A549 (cell line): ENCODE results near the gene CC2D2A. TPM values are rescaled to one million over a fixed set of nuclear protein-coding genes. Genes with fewer than 3 reads are reported as not detected.

Source experiments
- ATAC-seq, 2 experiments: fragments of 200-7000 bp in 1 of 2; fragments of >200 bp in 1 of 2; cut with Nextera tagmentation in 1 of 2; cut with Tn5 transposase in 1 of 2; 3 replicates each; pipeline versions ENCODE4 v1.8.0 to v1.9.1; 2018 to 2020; ENCODE audit warnings: mild to moderate bottlenecking in 1 of 2, moderate library complexity in 1 of 2
- CTCF ChIA-PET: fragments of 300-600 bp; sonication (Branson Sonifier 250); formaldehyde crosslinking; extraction: SDS; loops from one replicate; lab custom pipeline; 2021; ENCODE audit warnings: antibody characterized with exemption, inconsistent platforms; lab: Yijun Ruan, JAX
- POLR2A ChIA-PET: fragments of 350-600 bp; formaldehyde crosslinking; extraction: SDS; loops from one replicate; lab custom pipeline; 2021; ENCODE audit warnings: antibody characterized with exemption, inconsistent platforms; lab: Yijun Ruan, JAX
- DNase-seq, 2 experiments: peaks; one replicate each; pipeline versions ENCODE4 v3.0.0 to v3.0.0-alpha.2; 2011 to 2016; ENCODE audit warnings: low read depth in 1 of 2, low spot score in 1 of 2
- FAIRE-seq: peaks from 2 replicates; lab custom pipeline; 2011; peaks lifted over from hg19 to GRCh38; lab: Jason Lieb, UNC
- H3K27ac ChIP-seq, 2 experiments: fragments of >200 bp; sonication (Bioruptor Twin); formaldehyde crosslinking; 3 replicates each; pipeline ENCODE4 v1.5.1; 2016 to 2017
- H3K4me1 ChIP-seq: fragments of >200 bp; sonication (Bioruptor Twin); formaldehyde crosslinking; 3 replicates; pipeline ENCODE4 v1.6.1; 2016
- H3K4me2 ChIP-seq: fragments of >200 bp; sonication (Bioruptor Twin); formaldehyde crosslinking; 3 replicates; pipeline ENCODE4 v1.6.1; 2016
- H3K4me3 ChIP-seq: fragments of >200 bp; sonication (Bioruptor Twin); formaldehyde crosslinking; 3 replicates; pipeline ENCODE4 v1.5.1; 2016
- H3K9me3 ChIP-seq: fragments of >200 bp; sonication (Bioruptor Twin); formaldehyde crosslinking; 3 replicates; pipeline ENCODE4 v1.6.1; 2016
- BHLHE40 ChIP-seq: IDR thresholded peaks from 2 replicates; pipeline ENCODE4 v1.6.1; 2012; ENCODE audit warnings: low read depth, low read length, inconsistent platforms
- CBX2 ChIP-seq: fragments of 200-600 bp; sonication (generic); IDR thresholded peaks from 2 replicates; pipeline ENCODE4 v1.6.1; 2016; ENCODE audit warnings: low read depth, mild to moderate bottlenecking, borderline replicate concordance
- EP300 ChIP-seq, 2 experiments: fragments of >200 bp; sonication (Bioruptor Twin); formaldehyde crosslinking; IDR thresholded peaks; 2 replicates in 1 of 2; 3 replicates in 1 of 2; pipeline ENCODE4 v1.6.1; 2016 to 2017
- ESRRA ChIP-seq: fragments of 150-350 bp; IDR thresholded peaks from 2 replicates; pipeline ENCODE4 v1.6.1; 2014; ENCODE audit warnings: mild to moderate bottlenecking, low read length, borderline replicate concordance
- FOXS1 ChIP-seq: fragments of 250-450 bp; sonication (Bioruptor Pico); IDR thresholded peaks from 2 replicates; pipeline ENCODE4 v1.5.0; 2020; ENCODE audit warnings: mild to moderate bottlenecking, moderate library complexity
- GATA3 ChIP-seq: IDR thresholded peaks from 2 replicates; pipeline ENCODE4 v1.6.1; 2012; ENCODE audit warnings: borderline replicate concordance
- HEYL ChIP-seq: fragments of 250-450 bp; sonication (Bioruptor Pico); IDR thresholded peaks from 2 replicates; pipeline ENCODE4 v1.8.0; 2021; ENCODE audit warnings: mild to moderate bottlenecking, moderate library complexity
- HOXA7 ChIP-seq: fragments of 250-450 bp; sonication (Bioruptor Pico); IDR thresholded peaks from 2 replicates; pipeline ENCODE4 v1.5.0; 2020; ENCODE audit warnings: mild to moderate bottlenecking, moderate library complexity
- HOXB5 ChIP-seq: fragments of 250-450 bp; sonication (Bioruptor Pico); IDR thresholded peaks from 2 replicates; pipeline ENCODE4 v1.5.0; 2020; ENCODE audit warnings: mild to moderate bottlenecking, moderate library complexity
- MAZ ChIP-seq: fragments of 150-350 bp; IDR thresholded peaks from 2 replicates; pipeline ENCODE4 v1.6.1; 2014; ENCODE audit warnings: antibody characterized with exemption, low read depth, low read length, borderline replicate concordance
- NFE2L2 ChIP-seq: fragments of 150-350 bp; conservative IDR thresholded peaks from 2 replicates; pipeline ENCODE4 v1.6.1; 2014; ENCODE audit warnings: low read length
- NPAS2 ChIP-seq: fragments of 250-450 bp; sonication (Bioruptor Pico); IDR thresholded peaks from 2 replicates; pipeline ENCODE4 v1.8.0; 2022; ENCODE audit warnings: mild to moderate bottlenecking, moderate library complexity, borderline replicate concordance
- PHF8 ChIP-seq: fragments of 200-600 bp; sonication (generic); IDR thresholded peaks from 2 replicates; pipeline ENCODE4 v1.6.1; 2016; ENCODE audit warnings: low read depth, mild to moderate bottlenecking, antibody characterized with exemption, moderate library complexity, borderline replicate concordance
- POLR2AphosphoS2 ChIP-seq: conservative IDR thresholded peaks from 2 replicates; pipeline ENCODE4 v1.6.1; 2012; ENCODE audit warnings: low read length, improper control_type of control experiment, inconsistent platforms
- RCOR1 ChIP-seq: fragments of 150-350 bp; IDR thresholded peaks from 2 replicates; pipeline ENCODE4 v1.6.1; 2014; ENCODE audit warnings: antibody characterized with exemption, low read length, low read depth
- RFX5 ChIP-seq: fragments of 450-650 bp; IDR thresholded peaks from 2 replicates; pipeline ENCODE4 v1.7.1; 2014; ENCODE audit warnings: antibody characterized with exemption, mild to moderate bottlenecking, moderate library complexity
- TP53 ChIP-seq: fragments of 250-450 bp; sonication (Bioruptor Pico); IDR thresholded peaks from 2 replicates; pipeline ENCODE4 v1.5.0; 2021; ENCODE audit warnings: mild to moderate bottlenecking, moderate library complexity
- ZC3H11A ChIP-seq: fragments of 450-650 bp; IDR thresholded peaks from 2 replicates; pipeline ENCODE4 v1.6.1; 2014; ENCODE audit warnings: antibody characterized with exemption, mild to moderate bottlenecking
- WGBS: methylation state at CpG from one replicate; pipeline ENCODE4 v1.1.6; 2017; ENCODE audit errors: missing lambda C conversion rate; 5-methylcytosine and 5-hydroxymethylcytosine counted together
- polyA plus RNA-seq, 4 experiments: library from polyadenylated mRNA; depleted of rRNA in 3 of 4; stranded (reverse); fragments of >200 nt; fragmentation: RNase III in 1 of 4; extraction: RNeasy Plus Mini Kit Qiagen cat#74134 plus additional on column Dnase treatment in 1 of 4; gene quantifications; 2 replicates in 3 of 4; 3 replicates in 1 of 4; pipeline ENCODE4 v1.2.3, GENCODE V29; 2011 to 2017
- TF ChIP-seq, protein P1 (sequence below): fragments of >200 bp; sonication (Bioruptor Twin); formaldehyde crosslinking; IDR thresholded peaks from 2 replicates; pipeline ENCODE4 v1.6.1; 2016
- TF ChIP-seq, protein P2 (sequence below): fragments of 250-450 bp; sonication (Bioruptor Pico); IDR thresholded peaks from 2 replicates; pipeline ENCODE4 v1.5.0; 2021; ENCODE audit warnings: mild to moderate bottlenecking, moderate library complexity, borderline replicate concordance
- TF ChIP-seq, protein P3 (sequence below): IDR thresholded peaks from 2 replicates; pipeline ENCODE4 v1.6.1; 2012; ENCODE audit warnings: low read depth, borderline replicate concordance
- TF ChIP-seq, protein P4 (sequence below): fragments of 450-650 bp; IDR thresholded peaks from 2 replicates; pipeline ENCODE4 v1.6.1; 2014; ENCODE audit warnings: antibody characterized with exemption
- TF ChIP-seq, protein P5 (sequence below): fragments of 150-350 bp; IDR thresholded peaks from 2 replicates; pipeline ENCODE4 v1.6.1; 2014; ENCODE audit warnings: low read depth, mild to moderate bottlenecking, low read length

The CC2D2A gene
- polyA plus RNA-seq, 2 of the 4 experiments (the other 2 are of a cell fraction): 10.7 to 18.8 TPM

DNA sequence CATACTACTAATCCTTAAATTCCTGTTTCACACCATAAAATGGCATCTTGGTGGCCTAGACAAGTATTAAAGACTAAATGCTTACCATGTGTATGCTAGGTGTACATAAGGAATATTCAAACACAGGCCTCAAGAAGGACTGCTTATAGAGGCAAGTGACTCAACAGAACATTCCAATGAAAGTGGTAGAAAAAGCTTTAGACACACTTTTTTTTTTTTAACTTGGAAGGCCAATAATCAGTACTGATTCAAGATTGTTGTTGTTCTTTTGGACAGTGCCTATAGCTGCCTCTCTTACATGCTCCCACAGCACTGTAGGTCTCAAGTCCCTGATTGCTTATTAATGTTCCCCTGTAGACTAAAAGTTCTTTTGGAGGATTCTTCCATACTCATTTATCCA lies 107.8 kb downstream of the CC2D2A start:
- POLR2A ChIA-PET: no interaction called here
- no peak overlapping the region for H3K4me3 ChIP-seq
- FAIRE-seq (no peak), ATAC-seq (no peak), DNase-seq (no peak)
- CTCF ChIA-PET: no interaction called here
- H3K27ac ChIP-seq: no peak overlapping the region
- no peak overlapping the region for H3K4me2 ChIP-seq
- no peak for TF ChIP-seq NFE2L2
- TF ChIP-seq CBX2: no peak
- H3K9me3 ChIP-seq: no peaks in the 10 kb centered on the region
- H3K4me1 ChIP-seq: no peaks in the 10 kb centered on the region

DNA sequence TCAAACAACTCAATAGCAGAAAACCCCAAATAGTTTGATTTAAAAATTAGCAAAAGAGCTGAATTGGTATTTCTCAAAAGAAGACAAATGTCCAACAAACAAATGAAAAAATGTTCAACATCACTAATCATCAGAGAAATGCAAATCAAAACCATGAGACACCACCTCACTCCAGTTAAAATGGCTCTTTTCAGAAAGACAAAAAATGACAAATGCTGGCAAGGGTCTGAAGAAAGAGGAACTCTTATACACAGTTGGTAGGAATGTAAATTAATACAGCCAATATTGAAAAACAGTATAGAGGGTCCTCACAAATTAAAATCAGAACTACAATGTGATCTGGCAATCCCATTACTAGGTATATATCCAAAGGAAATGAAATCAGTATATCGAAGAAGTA lies 115.1 kb downstream of the CC2D2A start:
- ChIA-PET POLR2A (no interaction called here), CTCF (no interaction called here)
- Histone ChIP-seq H3K4me1 (no peaks in the 10 kb centered on the region), H3K9me3 (no peaks in the 10 kb centered on the region), H3K4me2 (no peak overlapping the region), H3K27ac (no peak overlapping the region), H3K4me3 (no peak overlapping the region)
- ATAC-seq: no peak
- FAIRE-seq: no peak
- DNase-seq: no peak
- 86% methylated on average over 1 of the region's 1 CpG for WGBS
- no peak for TF ChIP-seq ZC3H11A
- TF ChIP-seq POLR2AphosphoS2: no peak
- no peak for TF ChIP-seq HOXB5
- no peak for TF ChIP-seq GATA3
- no peak for TF ChIP-seq MAZ
- TF ChIP-seq PHF8: no peak
- TF ChIP-seq RCOR1: no peak
- TF ChIP-seq FOXS1 (CRISPR knock-in tag): no peak
- TF ChIP-seq NPAS2: no peak
- TF ChIP-seq EP300 (IDR thresholded peaks at IDR 0.05): no peak

DNA sequence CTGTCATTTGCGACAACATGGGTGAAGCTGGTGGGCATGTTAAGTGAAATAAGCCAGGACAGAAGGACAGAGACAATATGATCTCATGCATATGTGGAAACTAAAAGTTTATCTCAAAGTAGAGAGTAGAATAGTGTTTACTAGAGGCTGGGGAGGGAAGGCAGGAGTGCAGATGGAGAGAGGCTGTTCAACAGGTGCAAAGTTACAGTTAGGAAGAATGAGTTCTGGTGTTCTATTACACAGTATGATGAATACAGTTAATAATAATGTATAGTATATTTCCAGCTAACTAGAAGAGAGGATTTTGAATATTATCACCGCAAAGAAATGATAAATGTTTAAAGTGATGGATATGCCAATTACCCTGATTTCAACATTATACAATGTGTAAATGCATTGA lies 115.6 kb downstream of the CC2D2A start:
- ATAC-seq: no peak
- CTCF ChIA-PET: no interaction called here
- no peak for FAIRE-seq
- Histone ChIP-seq H3K27ac (no peak overlapping the region), H3K4me2 (no peak overlapping the region), H3K9me3 (no peaks in the 10 kb centered on the region), H3K4me3 (no peak overlapping the region), H3K4me1 (no peaks in the 10 kb centered on the region)
- TF ChIP-seq, protein P1, sequence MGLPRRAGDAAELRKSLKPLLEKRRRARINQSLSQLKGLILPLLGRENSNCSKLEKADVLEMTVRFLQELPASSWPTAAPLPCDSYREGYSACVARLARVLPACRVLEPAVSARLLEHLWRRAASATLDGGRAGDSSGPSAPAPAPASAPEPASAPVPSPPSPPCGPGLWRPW: no peak
- TF ChIP-seq BHLHE40 (no peak), TP53 (CRISPR knock-in tag) (no peak), EP300 (IDR thresholded peaks at IDR 0.05) (no peak), ESRRA (no peak), HEYL (CRISPR knock-in tag) (no peak), FOXS1 (CRISPR knock-in tag) (no peak), RFX5 (no peak), HOXA7 (CRISPR knock-in tag) (no peak)
- TF ChIP-seq, protein P2, sequence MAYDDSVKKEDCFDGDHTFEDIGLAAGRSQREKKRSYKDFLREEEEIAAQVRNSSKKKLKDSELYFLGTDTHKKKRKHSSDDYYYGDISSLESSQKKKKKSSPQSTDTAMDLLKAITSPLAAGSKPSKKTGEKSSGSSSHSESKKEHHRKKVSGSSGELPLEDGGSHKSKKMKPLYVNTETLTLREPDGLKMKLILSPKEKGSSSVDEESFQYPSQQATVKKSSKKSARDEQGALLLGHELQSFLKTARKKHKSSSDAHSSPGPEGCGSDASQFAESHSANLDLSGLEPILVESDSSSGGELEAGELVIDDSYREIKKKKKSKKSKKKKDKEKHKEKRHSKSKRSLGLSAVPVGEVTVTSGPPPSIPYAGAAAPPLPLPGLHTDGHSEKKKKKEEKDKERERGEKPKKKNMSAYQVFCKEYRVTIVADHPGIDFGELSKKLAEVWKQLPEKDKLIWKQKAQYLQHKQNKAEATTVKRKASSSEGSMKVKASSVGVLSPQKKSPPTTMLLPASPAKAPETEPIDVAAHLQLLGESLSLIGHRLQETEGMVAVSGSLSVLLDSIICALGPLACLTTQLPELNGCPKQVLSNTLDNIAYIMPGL (CRISPR knock-in tag): no peak
- TF ChIP-seq, protein P3, sequence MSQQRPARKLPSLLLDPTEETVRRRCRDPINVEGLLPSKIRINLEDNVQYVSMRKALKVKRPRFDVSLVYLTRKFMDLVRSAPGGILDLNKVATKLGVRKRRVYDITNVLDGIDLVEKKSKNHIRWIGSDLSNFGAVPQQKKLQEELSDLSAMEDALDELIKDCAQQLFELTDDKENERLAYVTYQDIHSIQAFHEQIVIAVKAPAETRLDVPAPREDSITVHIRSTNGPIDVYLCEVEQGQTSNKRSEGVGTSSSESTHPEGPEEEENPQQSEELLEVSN: no peak
- TF ChIP-seq, protein P4, sequence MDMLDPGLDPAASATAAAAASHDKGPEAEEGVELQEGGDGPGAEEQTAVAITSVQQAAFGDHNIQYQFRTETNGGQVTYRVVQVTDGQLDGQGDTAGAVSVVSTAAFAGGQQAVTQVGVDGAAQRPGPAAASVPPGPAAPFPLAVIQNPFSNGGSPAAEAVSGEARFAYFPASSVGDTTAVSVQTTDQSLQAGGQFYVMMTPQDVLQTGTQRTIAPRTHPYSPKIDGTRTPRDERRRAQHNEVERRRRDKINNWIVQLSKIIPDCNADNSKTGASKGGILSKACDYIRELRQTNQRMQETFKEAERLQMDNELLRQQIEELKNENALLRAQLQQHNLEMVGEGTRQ: no peak
- TF ChIP-seq, protein P5, sequence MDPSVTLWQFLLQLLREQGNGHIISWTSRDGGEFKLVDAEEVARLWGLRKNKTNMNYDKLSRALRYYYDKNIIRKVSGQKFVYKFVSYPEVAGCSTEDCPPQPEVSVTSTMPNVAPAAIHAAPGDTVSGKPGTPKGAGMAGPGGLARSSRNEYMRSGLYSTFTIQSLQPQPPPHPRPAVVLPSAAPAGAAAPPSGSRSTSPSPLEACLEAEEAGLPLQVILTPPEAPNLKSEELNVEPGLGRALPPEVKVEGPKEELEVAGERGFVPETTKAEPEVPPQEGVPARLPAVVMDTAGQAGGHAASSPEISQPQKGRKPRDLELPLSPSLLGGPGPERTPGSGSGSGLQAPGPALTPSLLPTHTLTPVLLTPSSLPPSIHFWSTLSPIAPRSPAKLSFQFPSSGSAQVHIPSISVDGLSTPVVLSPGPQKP: no peak
- DNase-seq: no peak
- POLR2A ChIA-PET: no interaction called here
- 100% methylated on average over 2 of the region's 2 CpGs for WGBS
